ENCODE measurements around the gene UBD. TPM values are rescaled to one million over a fixed set of nuclear protein-coding genes. Genes with fewer than 3 reads are reported as not detected.
A peak's percentile ranks its signal among the peaks of the same experiment; 100 is the strongest.

UBD gene
- total RNA-seq, 1 experiment from 2014 or later = not detected

GRCh38 chr6:29510202-29510601 is 49.3 kb downstream of the UBD start:
- no peaks in the 10 kb centered on the region for H3K36me3 ChIP-seq (ENCODE audit: control insufficient read depth in 1 of 2, insufficient read depth in 2 of 2, low read length in 2 of 2)
- peak; percentile 73 for ATAC-seq

More at GRCh38 chr6:29510202-29510601, 49.3 kb downstream of the UBD start:
- ChIA-PET POLR2A (no interaction called here), CTCF (interaction anchor here (1.0 kb wide), 1 partner anchor 134 kb away, joined by 3 read pairs; no protein-coding TSS in a partner anchor), RAD21 (ENCODE audit: low non-redundant PET in 1 of 2, low total read pairs in 2 of 2, uncharacterized antibody in 2 of 2, unreplicated experiment in 2 of 2) (no interaction called here)
- intact Hi-C loops (cut with micrococcal nuclease) = no loop called here
- no peaks in the 10 kb centered on the region for H4K20me1 ChIP-seq (ENCODE audit: insufficient read depth)
- H3K27ac ChIP-seq (ENCODE audit: low read depth, low read length) = no peak overlapping the region
- TF ChIP-seq ZBTB33 (IDR thresholded peaks at IDR 0.05; ENCODE audit: extremely low read depth, insufficient replicate concordance, low read length) = no peak
- TF ChIP-seq YY1 (IDR thresholded peaks at IDR 0.05; ENCODE audit: extremely low read depth, insufficient replicate concordance, low read depth, low read length) = no peak
- TF ChIP-seq SRF (IDR thresholded peaks at IDR 0.05; ENCODE audit: low read depth) = no peak
- TF ChIP-seq RAD21 (IDR thresholded peaks at IDR 0.05; ENCODE audit: low read depth) = 0 out of 2 replicates have a peak, but pooled peaks have one; percentile 12
- no peak for TF ChIP-seq REST (IDR thresholded peaks at IDR 0.05; ENCODE audit: low read depth)
- peak in 2 of 3 experiments; percentile 8 to 17; a peak in 2 of 6 replicates for TF ChIP-seq CTCF (IDR thresholded peaks at IDR 0.05 in 2 of 3, conservative IDR thresholded peaks at IDR 0.05 in 1 of 3; ENCODE audit: borderline replicate concordance in 1 of 3, insufficient read depth in 1 of 3, low read depth in 2 of 3, low read length in 2 of 3)
- no peak for TF ChIP-seq TCF7L2 (IDR thresholded peaks at IDR 0.05; ENCODE audit: borderline replicate concordance, extremely low read depth, insufficient read depth, insufficient read length)
- H3K4me3 ChIP-seq (replicated peaks in 1 of 2; ENCODE audit: low read depth in 1 of 2, low read length in 2 of 2) = no peak overlapping the region
- no peaks in the 10 kb centered on the region for H3K27me3 ChIP-seq (ENCODE audit: insufficient read depth, low read length)
- no peak overlapping the region for H2AFZ ChIP-seq (ENCODE audit: low read depth, low read length, poor library complexity, severe bottlenecking)
- H3K4me1 ChIP-seq (ENCODE audit: control insufficient read depth in 1 of 2, insufficient read depth in 2 of 2, low read length in 2 of 2) = no peaks in the 10 kb centered on the region; a peak in 1 of 4 replicates
- no peak for DNase-seq (ENCODE audit: low read depth, low spot score)
- no peak overlapping the region for H3K9ac ChIP-seq (ENCODE audit: low read length)
- no peak overlapping the region for H3K4me2 ChIP-seq (ENCODE audit: low read length)
- H3K79me2 ChIP-seq (ENCODE audit: insufficient read depth, low read length) = no peaks in the 10 kb centered on the region
- no peaks in the 10 kb centered on the region for H3K9me3 ChIP-seq (ENCODE audit: control insufficient read depth in 1 of 2, insufficient read depth in 1 of 2, low read depth in 1 of 2, low read length in 2 of 2)
- BruUV-seq (replicated peaks) = no TSS peak
- no peaks in the 10 kb centered on the region for H3K9me2 ChIP-seq (ENCODE audit: insufficient read depth)

Data from HCT116 (cell line).